Stimulated activated CD4-positive, alpha-beta T cell treated with anti-CD3 and anti-CD28 coated beads, Interleukin-1b, Interleukin-23, amount 100 ng/mL, for 48 hours (primary cell): ENCODE measurements around the gene WDR36.

Experiments used
- DNase-seq: peaks from one replicate; pipeline ENCODE4 v3.0.0-alpha.2; 2020

WDR36 gene

DNA sequence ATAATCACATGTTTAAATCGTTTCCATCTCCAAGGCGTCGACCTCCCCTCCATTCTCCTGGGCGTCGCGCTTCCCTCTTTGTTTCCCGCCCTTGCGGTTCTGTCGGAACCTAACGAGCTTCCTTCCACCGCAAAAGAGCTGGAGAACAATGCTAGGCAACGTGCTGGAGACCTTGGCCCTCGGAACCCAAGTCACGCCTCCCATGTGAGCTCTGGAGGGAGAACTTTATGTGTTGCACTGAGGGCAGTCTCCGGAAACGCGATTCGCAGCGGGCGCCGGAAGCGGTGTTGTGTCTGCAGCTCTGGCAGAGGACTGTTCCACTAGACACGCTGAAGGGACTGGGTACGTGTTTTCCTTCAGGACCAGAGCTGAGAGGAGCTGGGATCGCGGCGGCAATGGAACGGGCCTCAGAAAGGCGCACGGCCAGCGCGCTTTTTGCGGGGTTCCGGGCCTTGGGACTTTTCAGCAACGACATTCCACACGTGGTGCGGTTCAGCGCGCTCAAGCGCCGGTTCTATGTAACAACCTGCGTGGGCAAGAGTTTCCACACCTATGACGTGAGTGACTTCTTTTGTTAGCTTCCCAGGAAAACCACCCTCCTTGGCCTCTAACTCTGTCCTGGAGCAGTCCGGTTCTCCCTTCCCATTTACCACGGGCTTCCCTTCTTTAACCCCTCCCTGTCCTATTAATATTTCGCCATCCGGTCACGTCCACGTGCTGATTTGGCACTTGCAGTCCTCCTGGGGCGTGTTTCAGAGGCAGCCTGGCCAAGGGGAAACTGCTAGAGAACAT is at the start of gene WDR36:
WDR36 (plus strand) TSS at position 287 of the 792 bp plus-strand sequence; CDS start at position 396, 109 bp downstream.
- peak; percentile 91 for DNase-seq

- DNase-seq, result no peak
Observed at GRCh38 chr5:111043712-111044506, 48.2 kb upstream of the WDR36 start.

DNA sequence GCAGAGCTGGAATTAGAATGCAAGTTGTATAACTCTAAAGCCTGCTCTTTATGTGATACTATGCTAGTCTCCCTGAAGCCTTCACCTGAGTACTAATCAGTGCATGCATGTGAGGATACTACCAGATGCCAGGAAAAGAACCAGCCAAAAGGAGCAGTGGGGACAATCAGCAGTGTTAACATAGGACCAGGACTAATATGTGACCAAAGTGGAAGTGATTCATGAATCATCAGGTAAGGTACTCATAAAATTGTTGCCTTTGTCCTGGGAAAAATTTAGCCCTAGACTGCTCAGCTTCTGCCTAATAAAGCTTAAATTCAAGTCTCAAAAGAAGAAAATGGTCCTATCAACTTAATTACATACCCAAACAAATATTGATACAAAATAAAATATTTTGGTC is 34.1 kb upstream of the WDR36 start:
- DNase-seq, result no peak

DNA sequence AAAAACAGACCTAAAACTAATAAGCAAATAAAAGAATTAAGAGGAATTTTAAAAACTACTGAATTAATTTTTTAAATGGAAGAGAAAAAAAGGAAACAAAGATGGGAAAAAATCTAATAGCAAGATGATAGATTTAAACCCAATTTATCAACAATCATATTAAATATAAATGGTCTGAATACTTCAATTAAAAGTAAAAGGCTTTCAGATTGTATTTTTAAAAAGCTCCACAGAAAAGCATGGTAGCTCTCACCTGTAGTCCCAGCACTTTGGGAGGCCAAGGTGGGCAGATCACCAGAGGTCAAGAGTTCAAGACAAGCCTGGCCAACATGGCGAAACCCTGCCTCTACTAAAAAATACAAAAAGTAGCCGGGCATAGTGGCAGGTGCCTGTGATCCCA is 32.0 kb upstream of the WDR36 start:
- DNase-seq, result no peak

DNA sequence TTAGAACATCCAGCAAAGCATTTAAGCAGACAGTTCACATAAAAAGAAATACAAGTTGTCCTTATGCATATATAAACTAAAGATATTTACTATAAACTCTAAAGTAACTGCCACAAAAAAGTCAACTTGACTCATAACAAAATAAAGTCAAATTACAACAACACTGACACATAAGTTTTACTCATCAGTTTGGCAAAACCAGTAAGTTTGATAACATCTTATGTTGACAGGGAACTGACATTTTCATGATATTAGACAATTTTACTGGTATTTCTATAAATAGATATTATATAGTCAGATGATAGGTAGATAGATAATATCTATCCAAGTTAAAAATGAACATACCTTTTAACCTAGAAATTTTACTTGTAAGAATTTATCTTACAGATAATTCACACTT is 30.5 kb upstream of the WDR36 start:
- DNase-seq, result no peak

GRCh38 chr5:111063709-111064322 is 28.3 kb upstream of the WDR36 start:
- DNase-seq, result no peak

DNA sequence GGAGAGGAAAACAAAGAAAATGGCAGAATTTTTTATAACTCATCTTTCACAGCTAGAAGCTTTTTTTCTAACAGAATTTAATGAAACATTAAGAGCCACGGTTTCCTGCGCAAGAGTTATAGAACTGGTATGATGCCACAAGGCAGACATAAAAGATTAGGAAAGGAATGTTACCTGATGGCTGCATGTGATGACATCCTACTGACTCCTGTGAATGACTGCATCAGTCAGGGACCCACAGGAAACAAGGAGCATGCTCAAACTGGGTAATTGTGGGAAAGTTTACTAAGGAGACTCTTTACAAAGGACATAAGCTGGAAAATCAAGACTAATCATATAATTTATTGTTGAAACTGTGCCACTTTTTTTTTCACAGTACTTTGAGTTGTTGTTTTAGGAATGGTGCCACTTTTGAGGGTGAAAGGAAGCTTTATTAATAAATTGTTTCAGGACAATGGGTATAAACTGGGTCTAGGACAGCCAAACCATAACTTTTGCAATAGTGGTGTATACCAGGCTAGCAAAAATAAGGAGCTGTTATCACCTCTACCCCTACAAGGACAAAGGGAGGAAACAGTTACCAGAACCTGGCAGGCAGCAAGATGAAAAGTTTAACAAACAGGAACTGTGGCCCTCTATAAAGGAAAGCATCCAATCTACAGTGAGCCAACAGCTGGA is 25.7 kb upstream of the WDR36 start:
- DNase-seq, result no peak

DNA sequence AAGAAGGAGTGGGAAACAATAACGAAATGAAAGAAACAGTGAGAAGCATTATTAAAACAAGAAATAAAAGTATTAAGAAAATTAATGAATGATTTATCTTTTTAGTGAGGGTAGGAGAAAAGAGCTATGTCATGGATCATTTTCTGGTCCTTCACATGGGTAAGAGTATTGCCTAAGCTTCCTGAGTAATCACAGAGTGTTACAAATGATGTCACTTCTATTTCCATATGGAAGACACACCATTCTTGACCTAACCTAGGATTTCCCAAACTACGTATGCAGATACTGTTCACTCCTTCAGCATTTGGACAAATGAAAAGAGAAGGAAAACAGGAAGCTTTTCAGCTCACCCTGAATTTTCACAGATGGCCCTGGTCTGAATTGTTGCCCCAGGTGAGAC is 23.9 kb upstream of the WDR36 start:
- no peak for DNase-seq

DNA sequence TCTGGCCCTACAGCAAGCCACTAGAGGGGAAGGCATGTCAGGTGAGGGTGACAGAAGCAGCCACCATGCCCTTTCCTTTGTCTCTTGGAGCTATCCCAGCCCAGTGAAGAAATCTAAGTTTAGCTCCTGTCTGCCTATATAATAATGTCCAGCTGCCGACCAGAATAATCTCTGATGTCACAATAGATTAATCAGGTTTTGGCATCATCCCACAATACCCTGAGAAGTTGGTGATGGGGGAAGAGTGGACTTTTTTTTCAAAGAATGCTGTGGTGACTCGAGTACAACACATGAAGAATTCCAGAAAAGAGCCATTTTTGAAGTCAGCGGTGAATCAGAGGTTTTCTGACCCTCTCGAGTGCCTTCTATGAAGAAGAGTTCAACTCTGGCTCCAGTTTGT is 22.3 kb upstream of the WDR36 start:
- DNase-seq, result no peak

GRCh38 chr5:111070272-111071134 is 21.6 kb upstream of the WDR36 start:
- peak; percentile 50 for DNase-seq

DNA sequence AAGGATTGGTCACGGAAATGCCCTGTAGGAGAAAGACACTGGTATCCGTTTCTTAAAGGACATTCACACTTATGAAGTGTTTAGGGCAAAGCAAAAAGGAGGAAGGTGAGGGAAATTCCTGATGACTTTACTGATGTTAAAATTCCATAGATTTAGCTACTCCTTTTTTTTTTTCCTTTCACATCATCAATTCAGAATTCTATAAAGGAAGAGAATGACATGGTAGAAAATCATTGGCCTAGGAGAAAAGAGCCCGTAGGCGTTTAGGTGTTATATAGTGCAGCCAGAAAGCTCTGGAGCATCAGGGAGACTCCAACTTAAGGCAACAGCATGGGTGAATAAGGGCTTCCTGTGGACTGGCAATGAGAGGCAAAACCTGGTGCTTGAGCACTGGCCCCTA is 20.7 kb upstream of the WDR36 start, which contains the start of gene TSLP:
TSLP (plus strand) TSS at position 301 of the 400 bp plus-strand sequence. CDS start 178 bp downstream, outside the sequence.
- no peak for DNase-seq

DNA sequence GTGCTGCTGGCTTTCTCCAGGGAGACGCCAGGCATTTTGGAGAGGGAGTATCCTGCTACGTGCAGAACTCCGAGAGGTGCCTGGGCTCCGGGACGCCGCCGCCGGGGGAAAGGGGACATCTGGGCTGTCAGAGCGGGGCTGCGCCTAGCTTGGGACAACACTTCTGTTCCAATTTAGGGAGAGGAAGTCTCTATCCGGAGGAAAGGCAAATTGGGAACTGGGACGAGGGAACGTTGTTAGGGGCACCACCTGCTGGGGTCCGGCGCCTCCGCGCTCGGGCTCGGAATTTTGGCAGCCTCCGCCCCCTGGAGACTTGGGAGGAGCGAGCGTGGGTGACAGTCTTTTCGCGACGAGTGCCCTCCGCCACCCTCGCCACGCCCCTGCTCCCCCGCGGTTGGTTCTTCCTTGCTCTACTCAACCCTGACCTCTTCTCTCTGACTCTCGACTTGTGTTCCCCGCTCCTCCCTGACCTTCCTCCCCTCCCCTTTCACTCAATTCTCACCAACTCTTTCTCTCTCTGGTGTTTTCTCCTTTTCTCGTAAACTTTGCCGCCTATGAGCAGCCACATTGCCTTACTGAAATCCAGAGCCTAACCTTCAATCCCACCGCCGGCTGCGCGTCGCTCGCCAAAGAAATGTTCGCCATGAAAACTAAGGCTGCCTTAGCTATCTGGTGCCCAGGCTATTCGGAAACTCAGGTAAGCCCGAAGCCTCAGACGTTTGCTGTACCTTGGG is 19.0 kb upstream of the WDR36 start:
- DNase-seq, result peak; percentile 53

DNA sequence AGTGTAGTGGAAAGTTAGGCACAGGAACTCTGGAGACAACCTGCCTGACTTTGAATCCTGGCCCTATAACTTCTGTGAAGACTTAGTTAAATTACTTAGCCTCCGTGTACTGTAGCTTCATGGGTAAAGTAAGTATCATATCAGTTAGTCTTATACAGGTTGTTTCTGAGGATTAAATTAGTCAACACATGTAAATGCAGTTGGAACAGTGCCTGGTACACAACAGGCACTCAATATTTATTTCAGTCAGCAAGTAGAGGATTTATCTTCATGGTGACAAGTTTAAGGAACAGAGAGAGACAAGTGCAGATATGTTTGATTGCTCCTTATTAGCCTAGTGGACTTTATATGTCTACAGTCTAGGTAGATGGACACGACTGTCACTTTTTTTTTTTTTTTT is 17.9 kb upstream of the WDR36 start:
- DNase-seq, result no peak

- no peak for DNase-seq
Observed at GRCh38 chr5:111075520-111075919, 16.6 kb upstream of the WDR36 start.

- DNase-seq, result no peak
Observed at GRCh38 chr5:111076091-111076490, 16.1 kb upstream of the WDR36 start.

GRCh38 chr5:111077678-111078077 is 14.5 kb upstream of the WDR36 start:
- no peak for DNase-seq

DNA sequence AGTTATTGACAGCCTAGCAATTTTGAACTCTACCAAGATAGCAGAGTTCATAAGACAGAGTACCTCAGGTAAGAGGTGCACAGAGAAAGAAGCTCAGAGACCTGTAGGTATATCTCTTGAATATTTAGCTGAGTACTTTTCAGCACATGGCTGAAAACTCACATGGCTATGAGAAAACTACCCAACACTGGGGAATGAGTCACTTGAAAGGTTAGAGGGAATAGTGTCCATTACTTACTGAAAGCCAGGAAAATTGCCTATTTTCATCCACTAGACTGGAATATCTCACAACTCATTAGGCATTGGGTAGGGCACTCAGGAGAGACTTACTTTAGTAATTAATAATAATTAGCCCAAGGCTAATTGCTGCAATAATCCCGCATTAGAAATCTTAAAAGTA is 12.3 kb upstream of the WDR36 start:
- no peak for DNase-seq

DNA sequence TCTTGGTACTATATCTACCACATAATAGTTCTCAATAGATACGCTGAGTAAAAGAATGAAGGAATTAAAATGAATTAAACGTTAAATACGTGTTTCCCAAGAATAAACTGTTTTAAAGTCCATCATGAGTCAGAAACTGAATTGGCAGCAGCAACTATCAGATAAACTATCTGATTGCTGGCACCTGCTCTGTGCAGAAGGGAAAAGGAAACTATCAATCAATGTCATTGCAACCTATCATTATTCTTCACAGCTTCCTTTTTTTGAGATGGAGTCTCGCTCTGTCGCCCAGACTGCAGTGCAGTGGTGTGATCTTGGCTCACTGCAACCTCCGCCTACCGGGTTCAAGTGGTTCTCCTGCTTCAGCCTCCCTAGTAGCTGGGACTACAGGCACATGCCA is 8.8 kb upstream of the WDR36 start:
- DNase-seq, result no peak

DNA sequence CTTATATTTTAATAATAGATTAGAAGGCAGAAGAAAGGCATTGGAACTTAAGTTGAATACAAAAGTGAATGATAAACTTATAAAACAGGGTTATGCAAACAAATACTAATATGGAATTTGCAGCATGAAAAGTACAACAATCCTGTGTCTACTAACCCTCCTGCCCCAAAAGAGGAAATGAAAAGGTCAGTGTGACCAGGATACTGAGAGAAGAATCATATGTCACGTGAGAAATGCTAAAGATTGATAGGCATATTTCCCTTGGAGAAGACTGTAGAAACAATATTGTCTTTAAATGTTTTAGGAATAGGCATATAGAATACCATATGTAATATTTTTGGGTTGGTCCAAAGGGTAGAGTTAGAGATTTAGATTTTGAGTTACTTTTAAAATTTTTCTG is 3.8 kb downstream of the WDR36 start:
- DNase-seq, result no peak

DNA sequence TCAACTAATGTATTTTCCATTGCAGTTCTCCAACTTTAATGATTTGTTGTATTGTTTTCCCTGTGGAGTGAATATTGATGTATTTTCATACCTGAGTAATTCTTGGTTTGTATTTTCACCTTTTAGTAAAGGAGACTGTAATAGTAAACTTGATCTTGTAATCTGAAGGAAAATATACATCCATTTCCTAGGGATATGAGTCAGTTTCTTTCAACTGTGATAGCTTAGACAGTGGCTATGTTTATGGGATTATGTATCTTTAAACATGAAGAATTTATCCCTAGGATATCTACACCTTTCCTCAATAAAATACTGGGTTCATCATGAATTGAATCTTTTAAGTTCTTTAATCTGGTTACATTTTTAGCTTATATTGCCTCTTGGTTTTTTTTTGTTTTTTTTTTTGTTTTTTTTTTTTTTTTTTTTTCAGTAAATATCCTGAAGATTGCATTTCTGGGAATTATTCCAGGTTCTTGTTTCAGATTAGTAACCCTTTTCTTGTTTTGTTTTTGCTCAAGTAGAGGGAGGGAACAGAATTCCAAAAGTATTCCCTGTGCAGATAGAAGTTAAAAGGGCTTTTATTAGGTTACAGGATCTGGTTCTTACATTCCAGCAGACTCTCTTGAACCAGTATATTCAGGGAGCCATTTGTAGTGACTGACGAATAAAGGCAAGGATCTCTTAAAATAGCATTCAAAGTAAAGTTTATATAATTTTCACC is 7.1 kb downstream of the WDR36 start:
- no peak for DNase-seq
